Lower lobe of right lung (tissue), 2 donors: ENCODE data around the gene WNK4. TPM values are rescaled to one million over a fixed set of nuclear protein-coding genes. Genes with fewer than 3 reads are reported as not detected.

ENCODE experiments used
- ATAC-seq, 2 donors: fragments of 200-7000 bp; cut with Tn5 transposase; one replicate each; pipeline ENCODE4 v1.9.1; 2020 to 2022; ENCODE audit warnings: mild to moderate bottlenecking in 2 of 2, moderate library complexity in 2 of 2
- DNase-seq: peaks from one replicate; pipeline ENCODE4 v3.0.0-alpha.2; 2020
- H3K27ac ChIP-seq: fragments of 200-600 bp; one replicate; pipeline ENCODE4 v1.8.0; 2022
- H3K27me3 ChIP-seq: fragments of 200-600 bp; one replicate; pipeline ENCODE4 v1.8.0; 2022; ENCODE audit warnings: low read depth
- H3K36me3 ChIP-seq: fragments of 200-600 bp; one replicate; pipeline ENCODE4 v1.8.0; 2022; ENCODE audit warnings: mild to moderate bottlenecking
- H3K4me1 ChIP-seq: fragments of 200-600 bp; one replicate; pipeline ENCODE4 v1.8.0; 2022
- H3K4me3 ChIP-seq: fragments of 200-600 bp; one replicate; pipeline ENCODE4 v1.8.0; 2022; ENCODE audit warnings: mild to moderate bottlenecking
- H3K9me3 ChIP-seq: fragments of 200-600 bp; one replicate; pipeline ENCODE4 v1.8.0; 2022
- CTCF ChIP-seq: fragments of 200-600 bp; IDR thresholded peaks from one replicate; pipeline ENCODE4 v1.8.0; 2022; ENCODE audit warnings: antibody characterized with exemption, mild to moderate bottlenecking
- intact Hi-C: fragments of 100-400 bp; cut with DNase I; formaldehyde crosslinking; loops from one replicate; pipeline ENCODE4 v1.11.0; 2022
- total RNA-seq: library from RNA; stranded (reverse); fragmentation: NEBNext Ultra II Directional; extraction: Animal tissue kit (Norgen Biotek cat#: 25700); gene quantifications from one replicate; pipeline ENCODE4 v1.2.1, GENCODE V29; 2021
- donor health status: DM: no; HTN: yes; CAD: no; lungs with severe emphysema.

The WNK4 gene
- total RNA-seq, 1 donor from 2014 or later: 0.47 TPM

GRCh38 chr17:42817866-42818265, 37.5 kb downstream of the WNK4 start:
- H3K36me3 ChIP-seq: peaks cover 99% of the 10 kb centered on the region
- intact Hi-C loops: no loop called here

DNA sequence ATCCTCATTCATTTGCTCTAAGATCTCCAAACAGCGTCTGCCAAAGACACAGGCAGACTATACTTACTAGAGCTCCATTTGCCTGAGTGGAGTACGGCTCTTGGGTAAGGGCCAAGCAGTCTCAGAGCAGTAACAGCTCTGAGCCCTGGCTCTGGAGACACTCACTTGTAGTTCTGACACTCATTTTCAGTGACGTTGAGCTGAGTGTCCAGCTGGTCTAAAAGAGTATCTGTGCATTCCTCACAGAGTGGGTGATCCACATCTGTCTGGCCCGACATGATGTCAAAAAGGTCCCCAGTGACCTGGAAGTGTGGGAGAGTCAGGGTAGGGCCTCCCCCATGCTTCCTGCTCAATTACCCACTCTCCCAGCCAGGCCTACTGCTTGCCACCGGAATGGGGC, 38.0 kb downstream of the WNK4 start:
- Histone ChIP-seq H3K27ac (no peak overlapping the region), H3K27me3 (no peaks in the 10 kb centered on the region), H3K4me1 (peaks cover 17% of the 10 kb centered on the region), H3K9me3 (no peaks in the 10 kb centered on the region), H3K36me3 (peaks cover 94% of the 10 kb centered on the region), H3K4me3 (no peak overlapping the region)
- intact Hi-C loops: no loop called here
- ATAC-seq (no peak), DNase-seq (no peak)
- no peak for TF ChIP-seq CTCF

More at GRCh38 chr17:42817866-42818265, 37.5 kb downstream of the WNK4 start:
- no peaks in the 10 kb centered on the region for H3K9me3 ChIP-seq
- H3K27me3 ChIP-seq: no peaks in the 10 kb centered on the region
- no peak for TF ChIP-seq CTCF
- H3K4me1 ChIP-seq: peaks cover 12% of the 10 kb centered on the region
- DNase-seq (no peak), ATAC-seq (no peak)
- H3K27ac ChIP-seq: no peak overlapping the region
- H3K4me3 ChIP-seq: no peak overlapping the region

- Histone ChIP-seq H3K27me3 (no peaks in the 10 kb centered on the region), H3K36me3 (peaks cover 78% of the 10 kb centered on the region), H3K27ac (no peak overlapping the region), H3K4me3 (no peak overlapping the region), H3K9me3 (no peaks in the 10 kb centered on the region), H3K4me1 (peaks cover 19% of the 10 kb centered on the region)
- TF ChIP-seq CTCF: peak; percentile 72
- intact Hi-C loops: no loop called here
- peak; percentile 73 for DNase-seq
- ATAC-seq: no peak
These were observed 39.6 kb downstream of the WNK4 start for GRCh38 chr17:42819939-42820535.

DNA sequence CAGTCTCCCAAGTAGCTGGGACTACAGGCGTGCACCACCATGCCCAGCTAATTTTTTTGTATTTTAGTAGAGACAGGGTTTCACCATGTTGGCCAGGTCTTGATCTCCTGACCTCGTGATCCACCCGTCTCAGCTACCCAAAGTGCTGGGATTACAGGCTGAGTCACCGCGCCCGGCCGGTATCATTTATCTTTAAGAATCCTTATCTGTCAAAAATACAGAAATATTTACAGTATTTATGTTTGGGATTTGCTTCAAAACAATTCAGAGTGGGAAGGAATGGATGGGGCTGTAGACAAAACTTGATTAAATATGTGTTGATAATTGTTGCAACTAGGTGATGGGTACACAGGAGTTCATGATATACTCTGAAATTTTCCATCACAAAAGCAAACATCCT, 40.8 kb downstream of the WNK4 start:
- intact Hi-C loops: no loop called here
- H3K9me3 ChIP-seq: no peaks in the 10 kb centered on the region
- H3K4me3 ChIP-seq: no peak overlapping the region
- H3K27ac ChIP-seq: no peak overlapping the region
- H3K4me1 ChIP-seq: peaks cover 19% of the 10 kb centered on the region
- no peak for DNase-seq
- ATAC-seq: no peak
- peaks cover 66% of the 10 kb centered on the region for H3K36me3 ChIP-seq
- no peaks in the 10 kb centered on the region for H3K27me3 ChIP-seq
- no peak for TF ChIP-seq CTCF

DNA sequence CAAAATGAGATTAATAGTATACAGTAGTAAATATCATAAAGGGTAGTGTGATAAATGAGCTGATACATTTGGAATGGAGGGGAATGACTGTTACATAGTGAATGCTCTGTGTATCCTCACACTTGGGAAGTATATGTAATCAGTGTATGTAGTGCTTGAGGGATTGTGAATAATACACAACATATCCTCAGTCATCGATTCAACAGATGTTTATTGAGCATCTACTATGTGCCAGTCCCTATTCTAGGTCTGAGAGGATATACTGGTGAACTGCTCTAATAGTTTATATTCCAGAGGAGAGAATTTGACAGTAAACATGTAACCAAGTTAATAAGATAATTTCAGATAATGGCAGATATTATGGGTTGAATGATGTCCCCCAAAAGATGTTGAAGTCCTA, 47.1 kb downstream of the WNK4 start:
- H3K4me3 ChIP-seq: no peak overlapping the region
- peaks cover 16% of the 10 kb centered on the region for H3K4me1 ChIP-seq
- H3K9me3 ChIP-seq: no peaks in the 10 kb centered on the region
- H3K27me3 ChIP-seq: no peaks in the 10 kb centered on the region
- no peak for ATAC-seq
- no peak for DNase-seq
- no peak for TF ChIP-seq CTCF
- intact Hi-C loops: no loop called here
- H3K36me3 ChIP-seq: peaks cover 3% of the 10 kb centered on the region
- no peak overlapping the region for H3K27ac ChIP-seq

- intact Hi-C loops: no loop called here
- TF ChIP-seq CTCF: no peak
- H3K9me3 ChIP-seq: no peaks in the 10 kb centered on the region
These were observed 50.6 kb downstream of the WNK4 start for GRCh38 chr17:42830971-42831370.

More at GRCh38 chr17:42830971-42831370, 50.6 kb downstream of the WNK4 start:
- H3K4me1 ChIP-seq: peaks cover 26% of the 10 kb centered on the region
- H3K27ac ChIP-seq: no peak overlapping the region
- no peak for ATAC-seq
- peaks cover 14% of the 10 kb centered on the region for H3K36me3 ChIP-seq
- no peaks in the 10 kb centered on the region for H3K27me3 ChIP-seq
- no peak for DNase-seq
- no peak overlapping the region for H3K4me3 ChIP-seq
